ENCODE measurements around the gene TNIP1.

TNIP1 gene

DNA sequence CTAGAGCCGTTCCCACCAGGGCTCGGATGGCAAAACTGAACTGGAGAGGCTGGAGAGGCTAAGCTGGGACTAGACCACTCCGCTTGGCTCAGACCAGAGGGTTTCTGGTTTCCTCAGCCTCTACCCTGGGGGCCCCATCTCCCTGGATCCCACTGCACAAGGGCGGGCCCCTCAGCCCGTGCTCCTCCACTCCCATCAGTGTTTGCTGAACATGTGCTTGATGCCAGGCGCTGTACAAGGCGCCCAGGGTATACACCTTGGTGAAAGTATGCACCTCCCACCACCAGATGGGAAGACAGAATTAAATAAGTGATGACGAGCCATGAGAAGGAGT, 42.5 kb downstream of the TNIP1 start:
- no peak for DNase-seq

DNA sequence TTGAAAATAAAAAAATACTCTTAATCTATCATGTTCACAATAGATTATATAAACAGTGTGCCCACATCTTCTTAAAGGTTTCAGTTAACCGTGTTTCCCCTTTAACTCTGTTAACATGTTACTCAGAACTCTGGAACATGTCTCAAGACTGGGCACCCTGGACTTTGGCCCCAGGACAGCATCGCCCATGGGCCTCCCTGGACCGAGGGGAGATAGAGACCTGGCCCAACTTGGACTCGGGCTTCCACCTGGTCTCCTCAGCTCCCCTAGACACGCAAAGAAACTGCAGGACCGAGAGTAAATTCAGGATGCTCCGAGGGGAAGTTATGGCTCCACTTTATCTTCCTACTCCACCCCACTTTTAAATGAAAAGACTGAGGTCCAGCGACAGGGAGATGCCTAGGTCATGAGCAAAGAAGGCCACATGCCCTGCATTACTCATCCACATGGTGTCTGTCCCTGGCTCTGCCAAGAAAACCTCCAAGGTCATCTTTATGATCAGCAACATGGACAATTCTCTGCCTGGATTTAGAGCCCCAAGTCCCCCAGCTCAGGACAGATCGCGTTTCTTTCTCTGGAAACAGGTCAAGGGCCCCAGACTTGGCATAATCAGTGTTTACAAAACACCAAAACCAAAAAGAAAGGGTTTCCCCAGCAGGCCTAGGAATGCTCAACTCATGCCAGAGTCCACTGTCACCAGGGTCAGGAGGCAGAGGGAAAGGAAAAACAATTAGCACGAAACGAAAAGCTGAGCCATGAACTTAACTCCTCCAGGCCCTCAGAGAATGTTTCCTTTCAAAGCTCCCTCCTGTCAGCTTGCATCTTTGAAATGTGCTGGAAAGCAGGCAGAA, 43.0 kb downstream of the TNIP1 start:
- DNase-seq: no peak

DNA sequence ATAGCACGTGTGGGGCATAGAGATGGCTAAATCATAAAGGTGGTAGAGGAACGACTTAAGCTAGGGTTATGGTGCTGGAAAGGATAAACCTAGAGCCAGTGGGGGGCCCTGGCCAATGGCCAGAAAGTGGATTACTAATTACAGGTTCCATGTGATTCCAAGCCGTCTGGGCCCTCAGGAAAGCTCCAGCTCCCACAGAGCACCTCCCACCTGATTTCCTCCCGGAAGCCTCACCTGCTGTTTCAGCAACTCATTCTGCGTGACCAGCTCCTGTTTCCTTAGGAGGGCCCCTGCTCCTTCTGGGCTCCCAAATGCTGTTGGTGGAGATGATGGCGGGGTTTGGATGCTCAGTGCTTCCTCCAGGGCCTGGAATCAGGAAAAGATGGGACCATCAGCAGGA, 44.3 kb downstream of the TNIP1 start:
- DNase-seq: no peak

DNA sequence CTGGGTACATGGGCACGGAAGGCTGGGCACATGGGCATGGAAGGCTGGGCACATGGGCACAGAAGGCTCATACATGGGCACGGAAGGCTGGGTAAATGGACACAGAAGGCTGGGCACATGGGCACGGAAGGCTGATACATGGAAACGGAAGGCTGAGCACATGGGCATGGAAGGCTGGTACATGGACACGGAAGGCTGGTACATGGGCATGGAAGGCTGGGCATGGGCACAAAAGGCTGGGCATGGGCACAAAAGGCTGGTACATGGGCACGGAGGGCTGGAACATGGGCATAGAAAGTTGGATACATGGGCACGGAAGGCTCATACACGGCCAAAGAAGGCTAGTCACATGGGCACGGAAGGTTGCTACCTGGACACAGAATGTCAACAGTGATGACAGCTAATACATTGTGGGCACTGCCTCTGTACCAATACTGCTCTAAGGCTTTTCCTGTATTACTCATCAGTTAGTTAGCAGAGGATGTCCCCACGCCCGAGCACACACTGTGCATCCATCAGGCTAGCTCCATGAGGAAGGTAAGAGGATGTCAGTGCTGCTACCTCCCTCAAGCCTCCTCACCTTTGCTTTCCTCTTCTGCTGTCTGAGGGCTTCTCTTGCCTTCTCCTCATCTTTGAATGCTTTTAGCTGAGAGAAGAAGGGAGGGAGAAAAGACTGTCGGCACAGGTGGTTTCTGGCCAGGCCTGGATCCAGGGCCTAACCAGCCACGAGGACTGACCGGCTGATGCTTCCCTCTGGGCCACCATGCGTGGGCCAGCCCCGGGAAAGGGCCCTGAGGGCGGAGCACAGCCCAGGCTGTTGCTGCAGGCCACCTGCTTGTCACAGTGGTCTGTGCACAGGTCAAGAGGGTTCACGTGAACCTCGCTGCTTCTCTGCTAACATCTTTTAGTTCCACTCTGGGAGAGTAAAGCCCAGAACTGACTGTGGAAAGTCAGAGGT, 46.1 kb downstream of the TNIP1 start:
- no peak for DNase-seq

DNA sequence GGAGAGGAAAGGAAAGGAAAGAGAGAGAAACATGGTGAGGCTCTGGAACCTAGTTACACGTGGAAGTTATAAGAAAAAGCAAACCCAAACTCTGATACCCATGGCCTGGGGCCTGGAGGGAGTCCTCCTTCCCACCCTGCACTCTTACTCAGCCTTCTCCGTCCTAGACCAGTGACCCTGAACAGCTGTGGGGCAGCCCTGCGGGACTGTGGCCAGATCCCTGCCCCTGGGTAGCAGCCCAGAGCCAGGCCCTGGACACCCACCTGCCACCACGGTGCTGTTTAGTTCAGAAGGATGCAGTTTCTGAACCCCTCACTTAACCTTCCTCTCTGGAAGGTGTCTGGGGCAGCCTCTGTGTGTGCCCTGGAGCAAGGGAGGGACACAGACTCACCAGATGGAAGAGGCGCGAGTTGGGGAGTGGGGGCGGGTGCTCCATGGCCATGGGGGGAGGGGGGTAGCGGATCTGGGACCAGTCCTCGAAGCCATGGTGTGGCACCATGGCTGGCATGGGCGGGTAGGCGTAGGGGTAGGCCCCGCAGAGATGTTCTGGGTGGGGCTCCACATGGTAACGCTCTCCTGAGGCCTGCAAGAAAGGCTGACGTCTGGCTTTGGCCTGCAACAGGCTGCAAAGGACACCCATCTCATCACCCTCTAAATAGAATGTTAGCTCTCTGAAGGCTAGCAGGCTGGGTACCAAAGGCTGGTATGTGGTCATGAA, 47.5 kb downstream of the TNIP1 start:
- DNase-seq: no peak

DNA sequence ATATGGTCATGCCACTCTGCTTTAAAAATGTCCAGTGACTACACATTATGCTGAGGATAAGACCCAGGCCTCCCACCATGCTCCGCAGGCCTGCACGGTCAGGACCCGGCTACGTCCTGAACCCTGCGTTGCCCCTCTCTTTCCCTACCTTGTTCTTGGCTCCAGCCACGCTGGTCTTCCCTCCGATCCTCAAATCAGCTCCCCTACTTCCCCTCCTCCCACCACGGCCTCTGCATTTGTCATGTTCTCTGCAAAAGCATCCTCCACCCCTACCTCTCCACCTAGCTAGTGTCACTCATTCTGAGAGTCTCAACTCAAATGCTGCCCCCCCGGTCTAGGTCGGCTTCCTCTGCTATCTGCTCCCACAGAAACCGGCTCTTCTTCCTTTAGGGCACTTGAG, 49.3 kb downstream of the TNIP1 start:
- DNase-seq: no peak

DNA sequence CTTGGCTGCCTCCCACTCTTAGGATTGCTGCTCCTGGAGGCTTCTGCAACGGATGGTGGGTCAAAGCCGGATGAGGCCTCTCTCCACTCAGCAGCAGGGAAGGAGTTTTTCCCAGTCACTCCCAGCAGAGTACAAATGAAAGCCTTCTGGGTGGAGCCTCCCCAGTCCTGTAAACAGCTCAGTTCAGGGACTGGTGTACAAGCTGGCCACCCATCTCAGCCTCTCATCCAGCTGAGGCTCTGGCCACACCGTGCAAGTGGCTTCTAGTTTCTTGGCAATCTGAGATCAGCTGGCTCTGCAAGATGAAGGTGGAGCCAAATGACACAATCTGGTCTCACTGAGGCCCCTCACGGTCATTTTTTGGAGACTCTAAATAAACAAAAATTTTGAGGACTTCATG, 50.5 kb downstream of the TNIP1 start:
- no peak for DNase-seq

DNA sequence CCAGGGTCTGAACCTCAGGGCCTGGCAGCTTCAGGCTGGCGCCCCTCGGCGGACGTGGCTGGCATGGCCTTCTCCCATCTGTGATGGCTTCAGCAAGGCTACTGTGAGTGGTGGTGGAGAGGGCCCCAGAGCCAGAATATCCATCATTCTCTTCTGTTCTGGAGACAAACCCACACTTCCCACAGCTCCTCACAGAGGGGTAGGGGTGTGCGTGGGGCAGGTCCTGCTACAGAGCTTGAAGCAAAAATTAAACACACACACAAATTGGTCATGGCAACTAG, 50.8 kb downstream of the TNIP1 start:
- no peak for DNase-seq

DNA sequence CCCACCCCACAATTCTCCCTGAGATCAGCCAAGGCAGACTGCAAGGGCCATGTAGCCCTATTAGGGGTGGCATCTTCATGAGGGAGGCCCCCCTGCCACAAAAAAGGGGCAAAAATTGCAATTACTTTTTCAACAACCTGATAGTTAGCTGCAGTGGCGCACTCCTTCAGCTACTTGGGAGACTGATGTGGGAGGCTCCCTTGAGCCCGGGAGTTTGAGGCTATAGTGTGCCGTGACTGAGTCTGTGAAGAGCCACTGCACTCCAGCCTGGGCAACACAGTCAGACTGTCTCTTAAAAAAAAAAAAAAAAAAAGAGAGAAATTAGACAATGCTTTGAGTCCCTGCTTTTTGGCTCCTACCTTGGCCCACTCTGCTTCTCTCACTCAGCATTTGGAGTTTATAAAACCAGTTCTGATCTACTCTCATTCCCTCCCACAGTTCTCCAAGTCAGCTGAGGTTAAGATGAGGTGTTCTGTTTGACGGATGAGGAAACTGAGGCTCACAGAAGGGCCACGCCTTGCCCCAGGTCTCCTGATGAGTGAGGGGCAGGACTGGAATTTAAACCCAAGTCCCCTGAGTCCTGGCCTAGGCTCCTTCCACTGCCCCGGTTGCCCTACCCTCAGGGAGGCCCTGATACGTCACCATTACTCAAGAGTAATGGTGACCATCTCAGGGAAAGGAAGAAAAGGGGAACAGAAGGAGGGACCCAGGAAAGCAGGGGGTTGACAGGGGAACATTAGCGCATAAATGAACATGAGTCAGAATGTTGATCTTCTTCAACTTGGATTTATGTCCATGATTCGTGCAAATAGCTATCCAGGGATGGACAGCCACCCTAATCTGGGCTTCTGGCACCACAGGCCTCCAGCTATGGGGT, 51.4 kb downstream of the TNIP1 start:
- no peak for DNase-seq

DNA sequence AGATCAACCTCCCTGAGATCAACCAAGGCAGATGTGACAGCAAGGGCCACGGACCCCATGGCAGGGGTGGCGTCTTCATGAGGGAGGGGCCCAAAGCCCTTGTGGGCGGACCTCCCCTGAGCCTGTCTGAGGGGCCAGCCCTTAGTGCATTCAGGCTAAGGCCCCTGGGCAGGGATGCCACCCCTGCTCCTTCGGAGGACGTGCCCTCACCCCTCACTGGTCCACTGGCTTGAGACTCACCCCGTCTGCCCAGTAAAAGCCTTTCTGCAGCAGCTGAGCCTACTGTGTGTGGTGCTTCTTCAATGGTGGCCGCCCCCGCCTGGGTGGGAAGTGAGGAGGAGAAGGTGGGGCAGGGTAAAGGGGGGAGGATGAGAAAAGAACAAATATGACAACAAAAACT, 52.1 kb downstream of the TNIP1 start:
- DNase-seq: no peak

DNA sequence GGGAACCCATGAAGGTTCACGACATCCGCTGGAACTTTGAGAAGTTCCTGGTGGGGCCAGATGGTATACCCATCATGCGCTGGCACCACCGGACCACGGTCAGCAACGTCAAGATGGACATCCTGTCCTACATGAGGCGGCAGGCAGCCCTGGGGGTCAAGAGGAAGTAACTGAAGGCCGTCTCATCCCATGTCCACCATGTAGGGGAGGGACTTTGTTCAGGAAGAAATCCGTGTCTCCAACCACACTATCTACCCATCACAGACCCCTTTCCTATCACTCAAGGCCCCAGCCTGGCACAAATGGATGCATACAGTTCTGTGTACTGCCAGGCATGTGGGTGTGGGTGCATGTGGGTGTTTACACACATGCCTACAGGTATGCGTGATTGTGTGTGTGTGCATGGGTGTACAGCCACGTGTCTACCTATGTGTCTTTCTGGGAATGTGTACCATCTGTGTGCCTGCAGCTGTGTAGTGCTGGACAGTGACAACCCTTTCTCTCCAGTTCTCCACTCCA, 52.8 kb downstream of the TNIP1 start:
- DNase-seq: no peak

DNA sequence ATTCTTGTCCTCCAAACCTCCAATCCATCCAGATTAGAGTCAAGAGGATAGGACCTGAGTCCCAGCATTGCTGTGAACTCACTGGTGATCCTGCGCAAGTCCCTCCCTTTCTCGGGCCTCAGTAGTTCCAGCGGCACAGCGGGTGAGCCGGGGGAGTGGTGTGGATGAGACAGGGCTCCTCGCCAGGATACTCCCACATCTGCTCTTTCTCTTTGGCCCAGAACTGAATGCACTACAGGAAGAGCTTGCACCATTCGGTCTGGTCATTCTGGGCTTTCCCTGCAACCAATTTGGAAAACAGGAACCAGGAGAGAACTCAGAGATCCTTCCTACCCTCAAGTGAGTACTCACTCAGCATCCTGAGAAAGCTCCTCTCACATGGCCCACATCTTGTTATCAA, 54.2 kb downstream of the TNIP1 start:
- DNase-seq: no peak

DNA sequence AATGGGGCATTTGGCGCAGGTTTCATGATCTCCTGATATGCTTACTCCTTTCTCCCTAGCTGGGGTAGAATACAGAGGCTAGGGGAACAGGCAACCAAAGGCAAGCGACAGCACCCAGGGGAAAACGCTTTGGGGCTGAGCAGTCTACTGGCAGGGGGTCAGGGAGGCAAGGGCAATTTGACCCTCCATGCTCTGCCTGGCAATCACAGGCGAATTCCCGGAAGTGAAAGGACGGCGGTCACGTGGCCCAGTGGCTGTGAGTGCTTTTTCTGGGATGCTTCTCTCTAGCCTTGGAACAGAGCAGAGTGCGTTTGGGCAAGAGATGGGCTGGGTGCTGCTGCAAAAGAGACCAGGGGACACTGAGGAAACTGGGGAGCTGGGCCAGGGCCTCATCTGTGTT, 54.7 kb downstream of the TNIP1 start:
- DNase-seq: no peak

DNA sequence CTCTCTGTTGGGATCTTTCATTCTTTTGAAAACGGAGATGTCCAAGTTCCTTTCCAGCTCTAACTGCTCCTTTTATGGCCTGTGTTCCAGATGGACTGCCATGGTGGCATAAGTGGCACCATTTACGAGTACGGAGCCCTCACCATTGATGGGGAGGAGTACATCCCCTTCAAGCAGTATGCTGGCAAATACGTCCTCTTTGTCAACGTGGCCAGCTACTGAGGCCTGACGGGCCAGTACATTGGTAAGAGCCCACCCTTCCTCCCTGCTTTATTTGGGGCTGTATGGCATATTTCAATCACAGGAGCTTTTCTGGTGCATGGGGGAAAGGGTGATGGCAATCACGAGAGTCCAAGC, 55.6 kb downstream of the TNIP1 start:
- DNase-seq: no peak

DNA sequence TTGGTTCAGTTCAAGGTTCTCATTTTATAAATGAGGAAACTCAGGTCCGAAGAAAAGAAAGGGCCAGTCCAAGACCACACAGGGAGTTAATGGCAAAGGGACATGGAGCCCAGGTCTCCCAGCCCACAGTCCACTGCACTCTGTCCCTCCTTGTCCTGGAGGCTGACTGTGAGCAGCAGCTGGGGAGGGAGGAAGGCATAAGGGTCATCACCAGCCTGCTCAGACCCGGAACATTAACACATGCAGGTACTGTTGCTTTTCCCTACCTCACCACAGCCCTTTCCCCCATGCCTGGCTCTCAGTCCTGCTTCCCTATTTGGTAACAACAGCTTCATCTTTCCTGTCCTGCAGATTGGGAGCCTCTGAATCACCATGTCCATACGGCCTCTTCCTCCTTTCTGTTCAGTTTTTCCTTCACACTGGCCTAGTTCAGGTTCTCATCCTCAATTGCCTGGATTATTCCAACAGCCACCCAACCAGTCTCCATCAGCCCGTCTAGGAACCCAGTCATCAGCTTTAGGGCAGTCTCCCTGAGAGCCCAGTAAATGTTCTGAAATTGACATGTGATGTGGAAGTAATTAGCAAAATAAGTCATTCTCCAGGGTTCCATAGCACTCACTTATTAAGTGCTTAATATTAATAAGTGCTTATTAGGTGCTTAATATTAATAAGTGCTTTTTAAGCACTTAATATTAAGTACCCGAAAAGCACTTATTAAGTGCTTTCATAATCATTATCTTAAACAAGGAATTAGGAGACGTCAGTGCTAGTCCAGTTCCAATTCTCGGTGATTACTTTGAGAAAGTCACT, 56.2 kb downstream of the TNIP1 start:
- DNase-seq: no peak

DNA sequence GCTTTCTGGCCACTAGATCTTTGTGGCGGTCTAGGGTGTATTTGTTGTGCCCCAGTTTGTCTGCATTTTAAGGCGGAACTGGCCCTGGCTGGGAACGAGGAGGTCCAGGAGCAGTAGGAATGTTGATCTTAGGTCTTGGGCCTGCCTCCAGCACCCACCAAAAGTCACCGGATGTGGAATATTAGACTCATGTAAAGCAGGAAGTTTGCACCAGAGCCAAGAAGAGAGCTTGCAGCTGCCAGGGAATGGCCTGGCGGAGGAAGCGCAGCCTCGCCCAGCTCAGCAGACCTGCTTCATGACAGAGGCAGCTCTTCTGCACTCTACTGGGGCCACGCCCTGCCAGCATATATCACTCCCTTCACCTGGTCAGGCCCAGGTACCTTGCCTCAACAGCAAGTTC, 57.2 kb downstream of the TNIP1 start:
- DNase-seq: no peak

DNA sequence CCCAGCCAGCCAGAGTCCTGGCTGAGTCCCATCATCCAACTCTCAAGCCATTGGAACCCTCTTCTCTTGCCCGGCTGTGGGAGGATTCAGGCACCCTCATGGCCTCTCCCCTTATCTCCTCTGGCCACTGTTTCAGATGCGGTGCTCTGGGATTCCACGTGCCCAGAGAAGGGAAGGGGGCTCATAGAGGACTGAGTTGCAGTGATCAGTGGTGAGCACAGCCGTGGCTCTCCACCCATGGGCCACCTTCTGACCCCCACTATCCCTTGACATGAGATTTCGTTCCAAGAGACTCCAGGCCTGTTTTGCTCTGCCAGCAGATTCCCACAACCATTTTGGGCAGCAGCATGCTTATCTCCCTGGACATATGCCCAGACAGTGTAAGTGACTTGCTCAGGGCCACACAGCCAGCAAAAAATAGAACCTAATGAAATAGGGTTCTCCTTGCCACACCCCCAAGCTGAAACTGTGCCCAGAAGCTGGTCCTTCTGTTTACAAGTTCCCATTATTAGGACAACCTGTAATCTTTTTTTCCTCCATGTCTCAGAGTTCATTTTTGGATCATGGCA, 57.7 kb downstream of the TNIP1 start:
- no peak for DNase-seq

DNA sequence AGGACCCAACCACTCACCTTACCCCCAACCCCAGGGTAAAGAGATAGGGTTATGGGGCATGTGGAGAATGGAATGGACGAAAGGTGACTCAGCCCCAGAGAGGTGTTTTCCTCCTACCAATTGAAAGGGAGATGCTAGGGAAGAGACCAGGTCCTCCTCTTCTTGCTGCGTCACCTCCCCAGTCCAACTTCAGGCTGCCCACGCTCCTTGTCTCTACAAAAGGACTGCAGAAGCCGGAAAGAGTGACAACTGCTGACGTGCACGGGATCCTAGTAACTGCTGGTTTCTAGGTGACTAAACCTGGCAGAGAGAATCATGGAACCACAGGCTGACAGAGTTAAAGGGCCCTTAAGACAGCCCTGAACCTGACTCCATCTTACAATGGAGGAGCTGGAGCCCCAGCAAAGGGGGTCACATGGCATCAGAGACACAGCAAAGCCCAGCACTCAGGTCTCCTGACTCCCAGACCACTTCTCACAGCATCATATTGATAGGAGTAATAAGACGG, 58.3 kb downstream of the TNIP1 start:
- no peak for DNase-seq

DNA sequence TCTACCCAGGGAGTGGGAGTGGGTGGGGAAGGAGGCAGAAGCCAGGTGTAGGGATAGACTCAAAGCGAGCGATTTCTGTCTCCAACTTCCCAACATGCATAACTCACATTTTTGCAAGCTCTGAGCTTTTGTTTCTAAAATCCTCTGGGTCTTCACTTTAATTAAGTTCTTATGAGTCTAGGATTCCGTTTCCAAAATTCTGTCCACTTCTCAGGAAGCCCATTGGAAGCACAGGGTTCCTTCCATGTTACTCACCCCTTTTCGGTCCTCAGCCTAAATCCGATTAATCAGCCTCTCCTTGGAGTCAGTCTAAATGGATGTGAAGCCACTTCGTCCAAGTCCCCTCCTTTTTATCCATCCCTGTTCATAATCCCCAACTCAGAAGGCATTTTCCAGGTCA, 59.1 kb downstream of the TNIP1 start:
- DNase-seq: no peak

DNA sequence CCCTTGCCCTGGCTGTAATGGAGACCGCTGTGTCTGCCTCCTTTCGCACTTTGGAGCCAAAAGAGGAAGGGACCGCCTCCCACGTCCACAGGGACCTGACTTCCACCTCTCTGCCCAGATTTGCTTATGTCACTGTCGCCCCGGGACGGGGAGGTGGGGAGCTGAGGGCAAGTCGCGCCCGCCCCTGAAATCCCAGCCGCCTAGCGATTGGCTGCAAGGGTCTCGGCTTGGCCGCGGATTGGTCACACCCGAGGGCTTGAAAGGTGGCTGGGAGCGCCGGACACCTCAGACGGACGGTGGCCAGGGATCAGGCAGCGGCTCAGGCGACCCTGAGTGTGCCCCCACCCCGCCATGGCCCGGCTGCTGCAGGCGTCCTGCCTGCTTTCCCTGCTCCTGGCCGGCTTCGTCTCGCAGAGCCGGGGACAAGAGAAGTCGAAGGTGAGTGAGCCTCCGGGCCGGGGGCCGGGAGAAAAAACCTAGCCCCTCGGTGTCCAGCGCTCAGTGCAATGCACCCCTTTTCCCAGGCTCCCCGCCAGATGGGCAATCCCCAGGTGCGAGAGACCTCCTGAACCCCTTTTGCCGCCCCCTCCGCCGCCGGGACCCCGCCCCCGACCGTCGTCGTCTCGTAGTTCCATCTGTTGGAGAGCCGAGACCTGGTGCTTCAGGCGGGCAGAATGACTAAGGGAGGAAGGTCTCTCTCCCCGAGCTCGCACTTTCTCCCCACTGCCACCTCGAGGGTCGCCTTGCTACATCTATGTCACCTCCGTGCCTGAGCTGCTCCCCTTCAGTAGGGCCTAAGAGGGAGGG, 60.3 kb downstream of the TNIP1 start, which contains the start of gene GPX3:
GPX3 (plus strand) TSS at position 288 of the 807 bp plus-strand sequence; CDS start at position 352, 64 bp downstream.
- DNase-seq: no peak
